Loucy (cell line): ENCODE results near the gene BNC1.

ENCODE experiments used
- H2AFZ ChIP-seq: fragments of 200-600 bp; sonication (generic); 2 replicates; pipeline ENCODE4 v1.6.0; 2016; ENCODE audit warnings: antibody characterized with exemption, mild to moderate bottlenecking, low read length, moderate library complexity
- H3F3A ChIP-seq: fragments of 200-600 bp; 2 replicates; pipeline ENCODE4 v1.6.0; 2016; ENCODE audit warnings: antibody characterized with exemption, low read depth, mild to moderate bottlenecking
- H3K27me3 ChIP-seq: fragments of 200-600 bp; sonication (generic); 2 replicates; pipeline ENCODE4 v1.6.1; 2014; ENCODE audit warnings: low read length, mild to moderate bottlenecking; ENCODE audit not compliant: insufficient read depth, poor library complexity, severe bottlenecking
- H3K36me3 ChIP-seq: fragments of 200-600 bp; sonication (generic); 2 replicates; pipeline ENCODE4 v1.6.1; 2016; ENCODE audit warnings: low read length; ENCODE audit not compliant: insufficient read depth
- H3K4me1 ChIP-seq: fragments of 200-600 bp; sonication (generic); 2 replicates; pipeline ENCODE4 v1.5.1; 2014; ENCODE audit warnings: low read length, mild to moderate bottlenecking; ENCODE audit not compliant: insufficient read depth, poor library complexity, severe bottlenecking
- H3K4me2 ChIP-seq: fragments of 200-600 bp; sonication (generic); 2 replicates; pipeline ENCODE4 v1.6.0; 2014; ENCODE audit warnings: antibody characterized with exemption, low read length, low read depth, mild to moderate bottlenecking; ENCODE audit not compliant: poor library complexity, severe bottlenecking
- H3K4me3 ChIP-seq: fragments of 200-600 bp; sonication (generic); 2 replicates; pipeline ENCODE4 v1.5.1; 2014; ENCODE audit warnings: low read length, mild to moderate bottlenecking, mixed read lengths; ENCODE audit not compliant: poor library complexity, severe bottlenecking
- H3K79me2 ChIP-seq: fragments of 200-600 bp; sonication (generic); 2 replicates; pipeline ENCODE4 v1.6.1; 2014; ENCODE audit warnings: low read length; ENCODE audit not compliant: insufficient read depth
- H3K9ac ChIP-seq: fragments of 200-600 bp; sonication (generic); 2 replicates; pipeline ENCODE4 v1.6.0; 2014; ENCODE audit warnings: mild to moderate bottlenecking, low read depth, low read length, moderate library complexity; ENCODE audit not compliant: poor library complexity, severe bottlenecking
- H3K9me2 ChIP-seq: fragments of 200-600 bp; sonication (generic); replicated peaks from 2 replicates; pipeline ENCODE4 v1.6.1; 2016; ENCODE audit warnings: low read depth, low read length, mixed read lengths
- H3K9me3 ChIP-seq: fragments of 200-600 bp; sonication (generic); 2 replicates; pipeline ENCODE4 v1.6.1; 2014; ENCODE audit warnings: mild to moderate bottlenecking, antibody characterized with exemption, low read length, low read depth; ENCODE audit not compliant: insufficient read depth
- H4K20me1 ChIP-seq: fragments of 200-600 bp; sonication (generic); 2 replicates; pipeline ENCODE4 v1.6.0; 2014; ENCODE audit warnings: antibody characterized with exemption, low read length, mild to moderate bottlenecking; ENCODE audit not compliant: insufficient read depth, poor library complexity, severe bottlenecking
- EZH2phosphoT487 ChIP-seq: fragments of 200-600 bp; IDR thresholded peaks from 2 replicates; pipeline ENCODE4 v1.6.1; 2018; ENCODE audit warnings: antibody characterized with exemption, mild to moderate bottlenecking, moderate library complexity, borderline replicate concordance
- TF ChIP-seq, protein P1 (sequence below): fragments of 200-600 bp; sonication (generic); conservative IDR thresholded peaks from 2 replicates; pipeline ENCODE4 v1.5.1; 2014; ENCODE audit warnings: mild to moderate bottlenecking, antibody characterized with exemption, low read length

The BNC1 gene

DNA sequence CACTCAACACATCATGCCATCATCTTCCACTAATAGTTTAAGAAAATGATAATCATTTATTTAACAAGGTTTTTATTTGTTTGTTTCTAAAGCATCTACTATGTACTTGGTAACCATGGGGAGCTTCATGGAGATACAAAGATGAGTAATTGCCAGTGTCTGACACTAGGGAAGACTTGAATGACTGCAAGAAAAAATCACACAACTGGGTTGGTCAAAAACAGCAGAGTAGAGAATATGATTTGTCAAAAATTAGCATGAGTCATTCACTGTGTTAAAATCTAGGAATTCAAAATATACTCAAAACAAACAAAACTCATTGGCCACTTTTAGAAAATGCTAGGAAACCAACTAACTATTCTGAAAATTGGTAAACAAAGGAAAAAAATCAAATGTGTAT is 6.3 kb downstream of the BNC1 start:
- no peaks in the 10 kb centered on the region for H3K79me2 ChIP-seq
- H3K4me1 ChIP-seq, result no peaks in the 10 kb centered on the region
- H4K20me1 ChIP-seq, result no peaks in the 10 kb centered on the region
- no peaks in the 10 kb centered on the region for H3K27me3 ChIP-seq
- H3K4me3 ChIP-seq, result no peak overlapping the region
- no peak overlapping the region for H3K4me2 ChIP-seq
- no peaks in the 10 kb centered on the region for H3F3A ChIP-seq
- H3K9ac ChIP-seq, result no peak overlapping the region
- no peaks in the 10 kb centered on the region for H3K36me3 ChIP-seq
- no peaks in the 10 kb centered on the region for H3K9me2 ChIP-seq
- TF ChIP-seq, protein P1, sequence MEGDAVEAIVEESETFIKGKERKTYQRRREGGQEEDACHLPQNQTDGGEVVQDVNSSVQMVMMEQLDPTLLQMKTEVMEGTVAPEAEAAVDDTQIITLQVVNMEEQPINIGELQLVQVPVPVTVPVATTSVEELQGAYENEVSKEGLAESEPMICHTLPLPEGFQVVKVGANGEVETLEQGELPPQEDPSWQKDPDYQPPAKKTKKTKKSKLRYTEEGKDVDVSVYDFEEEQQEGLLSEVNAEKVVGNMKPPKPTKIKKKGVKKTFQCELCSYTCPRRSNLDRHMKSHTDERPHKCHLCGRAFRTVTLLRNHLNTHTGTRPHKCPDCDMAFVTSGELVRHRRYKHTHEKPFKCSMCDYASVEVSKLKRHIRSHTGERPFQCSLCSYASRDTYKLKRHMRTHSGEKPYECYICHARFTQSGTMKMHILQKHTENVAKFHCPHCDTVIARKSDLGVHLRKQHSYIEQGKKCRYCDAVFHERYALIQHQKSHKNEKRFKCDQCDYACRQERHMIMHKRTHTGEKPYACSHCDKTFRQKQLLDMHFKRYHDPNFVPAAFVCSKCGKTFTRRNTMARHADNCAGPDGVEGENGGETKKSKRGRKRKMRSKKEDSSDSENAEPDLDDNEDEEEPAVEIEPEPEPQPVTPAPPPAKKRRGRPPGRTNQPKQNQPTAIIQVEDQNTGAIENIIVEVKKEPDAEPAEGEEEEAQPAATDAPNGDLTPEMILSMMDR, result no peak
- no peak for TF ChIP-seq EZH2phosphoT487
- H2AFZ ChIP-seq, result no peak overlapping the region
- no peaks in the 10 kb centered on the region for H3K9me3 ChIP-seq

DNA sequence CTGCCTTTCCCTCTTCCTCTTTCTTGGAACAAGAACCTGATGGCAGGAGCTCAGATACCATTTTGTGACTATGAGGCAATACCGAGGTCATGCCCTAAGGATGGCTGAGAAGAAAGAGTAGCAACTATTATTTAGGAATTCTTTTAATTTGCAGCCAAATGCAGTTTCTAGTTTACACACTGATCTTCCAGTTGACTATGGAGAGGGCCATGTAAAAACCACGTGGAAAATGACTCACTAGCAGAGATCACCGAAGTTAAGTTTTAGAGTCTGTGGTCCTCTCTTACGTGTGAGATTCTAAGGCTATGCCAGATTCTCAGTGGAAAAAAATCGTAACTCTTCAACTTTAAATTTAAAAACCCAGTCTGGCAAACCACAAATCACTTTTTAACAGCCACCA is 7.8 kb downstream of the BNC1 start:
- H3K9ac ChIP-seq, result no peak overlapping the region
- H2AFZ ChIP-seq, result no peak overlapping the region
- no peak overlapping the region for H3K4me3 ChIP-seq
- no peak overlapping the region for H3K4me2 ChIP-seq
- H4K20me1 ChIP-seq, result no peaks in the 10 kb centered on the region
- no peaks in the 10 kb centered on the region for H3K79me2 ChIP-seq
- H3K4me1 ChIP-seq, result no peaks in the 10 kb centered on the region
- H3K36me3 ChIP-seq, result no peaks in the 10 kb centered on the region
- no peak for TF ChIP-seq EZH2phosphoT487
- TF ChIP-seq, protein P1, result no peak
- no peaks in the 10 kb centered on the region for H3K9me3 ChIP-seq
- H3K9me2 ChIP-seq, result no peaks in the 10 kb centered on the region
- H3F3A ChIP-seq, result no peaks in the 10 kb centered on the region
- H3K27me3 ChIP-seq, result no peaks in the 10 kb centered on the region

DNA sequence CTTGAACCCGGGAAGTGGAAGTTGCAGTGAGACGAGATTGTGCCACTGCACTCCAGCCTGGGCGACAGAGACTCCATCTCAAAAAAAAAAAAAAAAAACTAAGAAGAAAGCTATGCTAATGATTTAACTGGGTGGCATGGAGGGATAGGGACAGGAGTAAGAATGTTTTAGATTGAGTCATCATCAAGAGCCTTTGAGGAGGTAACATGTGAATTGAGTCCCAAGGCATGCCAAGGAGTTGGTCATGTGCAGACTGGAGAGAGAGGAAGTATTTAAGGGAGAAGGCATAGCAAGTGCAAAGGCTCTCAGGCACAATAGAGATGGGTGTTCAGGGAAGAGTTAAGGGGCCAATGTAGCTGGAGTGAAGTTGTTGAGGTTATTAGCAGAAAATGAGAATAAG is 9.1 kb downstream of the BNC1 start:
- TF ChIP-seq, protein P1, result no peak
- TF ChIP-seq EZH2phosphoT487, result no peak
- Histone ChIP-seq H3K79me2 (no peaks in the 10 kb centered on the region), H3K4me3 (no peak overlapping the region), H3K9ac (no peak overlapping the region), H3F3A (no peaks in the 10 kb centered on the region), H4K20me1 (no peaks in the 10 kb centered on the region), H3K9me3 (no peaks in the 10 kb centered on the region), H3K9me2 (no peaks in the 10 kb centered on the region), H3K36me3 (no peaks in the 10 kb centered on the region), H3K4me1 (no peaks in the 10 kb centered on the region), H2AFZ (no peak overlapping the region), H3K27me3 (no peaks in the 10 kb centered on the region), H3K4me2 (no peak overlapping the region)
